ENCODE results near the gene ING3. TPM values are rescaled to one million over a fixed set of nuclear protein-coding genes. Genes with fewer than 3 reads are reported as not detected.

Gene ING3
- total RNA-seq, 4 donors from 2014 or later: 5.8 to 9.9 (median 6.7) TPM

DNA sequence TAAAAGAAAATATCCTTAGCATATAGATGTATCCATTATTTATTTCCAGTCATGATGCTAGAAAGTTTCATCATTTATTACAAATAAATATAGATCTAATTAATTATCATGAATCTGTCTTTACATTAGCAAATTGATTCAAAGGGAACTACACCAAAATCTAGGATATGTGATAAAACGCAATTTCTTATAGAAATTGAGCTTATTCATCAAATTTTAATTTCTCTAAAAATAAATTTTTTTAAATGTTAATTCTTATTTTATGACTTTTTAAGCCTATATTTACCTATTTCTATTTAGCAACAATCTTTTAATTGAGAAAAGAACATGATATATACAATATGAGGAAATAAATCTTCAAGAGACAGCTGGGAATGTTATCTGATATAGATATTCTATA is 34.0 kb upstream of the ING3 start:
- in situ Hi-C loops (cut with MboI; ENCODE audit: low sequenced_read_pairs in 4 of 4): no loop called here
- Histone ChIP-seq H3K27ac (no peak overlapping the region), H3K9me3 (no peaks in the 10 kb centered on the region), H3K4me1 (no peaks in the 10 kb centered on the region), H3K36me3 (no peaks in the 10 kb centered on the region), H3K4me3 (no peak overlapping the region), H3K27me3 (no peaks in the 10 kb centered on the region)
- DNase-seq (no peak), ATAC-seq (no peak)
- TF ChIP-seq, protein P1, sequence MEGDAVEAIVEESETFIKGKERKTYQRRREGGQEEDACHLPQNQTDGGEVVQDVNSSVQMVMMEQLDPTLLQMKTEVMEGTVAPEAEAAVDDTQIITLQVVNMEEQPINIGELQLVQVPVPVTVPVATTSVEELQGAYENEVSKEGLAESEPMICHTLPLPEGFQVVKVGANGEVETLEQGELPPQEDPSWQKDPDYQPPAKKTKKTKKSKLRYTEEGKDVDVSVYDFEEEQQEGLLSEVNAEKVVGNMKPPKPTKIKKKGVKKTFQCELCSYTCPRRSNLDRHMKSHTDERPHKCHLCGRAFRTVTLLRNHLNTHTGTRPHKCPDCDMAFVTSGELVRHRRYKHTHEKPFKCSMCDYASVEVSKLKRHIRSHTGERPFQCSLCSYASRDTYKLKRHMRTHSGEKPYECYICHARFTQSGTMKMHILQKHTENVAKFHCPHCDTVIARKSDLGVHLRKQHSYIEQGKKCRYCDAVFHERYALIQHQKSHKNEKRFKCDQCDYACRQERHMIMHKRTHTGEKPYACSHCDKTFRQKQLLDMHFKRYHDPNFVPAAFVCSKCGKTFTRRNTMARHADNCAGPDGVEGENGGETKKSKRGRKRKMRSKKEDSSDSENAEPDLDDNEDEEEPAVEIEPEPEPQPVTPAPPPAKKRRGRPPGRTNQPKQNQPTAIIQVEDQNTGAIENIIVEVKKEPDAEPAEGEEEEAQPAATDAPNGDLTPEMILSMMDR (IDR thresholded peaks at IDR 0.05 in 4 of 5, conservative IDR thresholded peaks at IDR 0.05 in 1 of 5): no peak
- no peak for TF ChIP-seq POLR2A (IDR thresholded peaks at IDR 0.05)
- intact Hi-C loops (cut with DNase I; ENCODE audit: low total_unique reads): no loop called here

DNA sequence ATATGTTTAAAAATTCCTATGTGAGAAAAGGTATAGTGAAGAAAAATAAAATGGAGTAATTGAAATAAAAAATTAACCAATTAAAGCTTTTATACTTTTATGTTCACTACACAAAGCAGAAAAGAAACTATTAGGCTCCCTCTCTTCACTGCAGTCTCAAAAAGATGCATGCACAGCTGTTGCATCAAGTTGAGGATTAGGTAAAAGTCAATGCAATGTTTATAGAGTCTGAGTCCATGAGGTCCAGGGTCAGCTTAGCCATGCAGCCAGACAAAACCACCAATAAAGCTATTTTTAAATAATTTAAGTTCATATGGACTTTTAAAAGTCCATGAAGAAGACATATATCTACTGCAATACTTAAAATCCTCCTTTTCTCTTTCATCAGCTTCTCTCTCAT is 31.1 kb upstream of the ING3 start:
- no peak overlapping the region for H3K27ac ChIP-seq
- no peaks in the 10 kb centered on the region for H3K27me3 ChIP-seq
- intact Hi-C loops (cut with DNase I; ENCODE audit: low total_unique reads): no loop called here
- DNase-seq (no peak), ATAC-seq (no peak)
- in situ Hi-C loops (cut with MboI; ENCODE audit: low sequenced_read_pairs in 4 of 4): no loop called here
- no peaks in the 10 kb centered on the region for H3K9me3 ChIP-seq
- H3K4me1 ChIP-seq: no peaks in the 10 kb centered on the region
- TF ChIP-seq POLR2A (IDR thresholded peaks at IDR 0.05): no peak
- TF ChIP-seq, protein P1 (IDR thresholded peaks at IDR 0.05 in 4 of 5, conservative IDR thresholded peaks at IDR 0.05 in 1 of 5): no peak
- no peak overlapping the region for H3K4me3 ChIP-seq
- no peaks in the 10 kb centered on the region for H3K36me3 ChIP-seq

- in situ Hi-C loops (cut with MboI; ENCODE audit: low sequenced_read_pairs in 4 of 4): no loop called here
- H3K36me3 ChIP-seq: no peaks in the 10 kb centered on the region
- DNase-seq: no peak
- H3K27ac ChIP-seq: no peak overlapping the region
- H3K4me1 ChIP-seq: no peaks in the 10 kb centered on the region
- no peak overlapping the region for H3K4me3 ChIP-seq
- no peaks in the 10 kb centered on the region for H3K27me3 ChIP-seq
- no peak for ATAC-seq
- H3K9me3 ChIP-seq: no peaks in the 10 kb centered on the region
- TF ChIP-seq, protein P1 (IDR thresholded peaks at IDR 0.05 in 4 of 5, conservative IDR thresholded peaks at IDR 0.05 in 1 of 5): no peak
- no peak for TF ChIP-seq POLR2A (IDR thresholded peaks at IDR 0.05)
- intact Hi-C loops (cut with DNase I; ENCODE audit: low total_unique reads): no loop called here
Observed at GRCh38 chr7:120920034-120920433, 30.5 kb upstream of the ING3 start.

GRCh38 chr7:120920591-120921274 is 29.8 kb upstream of the ING3 start:
- in situ Hi-C loops (cut with MboI; ENCODE audit: low sequenced_read_pairs in 4 of 4) (no loop called here), intact Hi-C loops (cut with DNase I; ENCODE audit: low total_unique reads) (no loop called here)
- no peak overlapping the region for H3K27ac ChIP-seq
- no peaks in the 10 kb centered on the region for H3K4me1 ChIP-seq
- DNase-seq: no peak
- H3K27me3 ChIP-seq: no peaks in the 10 kb centered on the region
- H3K36me3 ChIP-seq: no peaks in the 10 kb centered on the region
- no peak for TF ChIP-seq POLR2A (IDR thresholded peaks at IDR 0.05)
- TF ChIP-seq, protein P1 (IDR thresholded peaks at IDR 0.05 in 4 of 5, conservative IDR thresholded peaks at IDR 0.05 in 1 of 5): no peak
- ATAC-seq: no peak
- H3K4me3 ChIP-seq: no peak overlapping the region
- H3K9me3 ChIP-seq: no peaks in the 10 kb centered on the region

- H3K27me3 ChIP-seq: no peaks in the 10 kb centered on the region
- intact Hi-C loops (cut with DNase I; ENCODE audit: low total_unique reads) (no loop called here), in situ Hi-C loops (cut with MboI; ENCODE audit: low sequenced_read_pairs in 4 of 4) (loop anchor here in 2 of 4 donors (25.0 kb wide), 1 partner anchor 113 kb away; no protein-coding TSS in a partner anchor)
- no peaks in the 10 kb centered on the region for H3K9me3 ChIP-seq
- H3K36me3 ChIP-seq: no peaks in the 10 kb centered on the region
- no peak for DNase-seq
- TF ChIP-seq POLR2A (IDR thresholded peaks at IDR 0.05): no peak
- TF ChIP-seq, protein P1 (IDR thresholded peaks at IDR 0.05 in 4 of 5, conservative IDR thresholded peaks at IDR 0.05 in 1 of 5): no peak
- no peak overlapping the region for H3K4me3 ChIP-seq
- no peak for ATAC-seq
- H3K4me1 ChIP-seq: no peaks in the 10 kb centered on the region
- H3K27ac ChIP-seq: no peak overlapping the region
Observed at GRCh38 chr7:120924837-120925236, 25.7 kb upstream of the ING3 start.

Measured in gastrocnemius medialis (tissue), 4 donors.